Measurements from ENCODE around the gene DCLK2.
A peak's percentile ranks its signal among the peaks of the same experiment; 100 is the strongest.

Gene DCLK2

DNA sequence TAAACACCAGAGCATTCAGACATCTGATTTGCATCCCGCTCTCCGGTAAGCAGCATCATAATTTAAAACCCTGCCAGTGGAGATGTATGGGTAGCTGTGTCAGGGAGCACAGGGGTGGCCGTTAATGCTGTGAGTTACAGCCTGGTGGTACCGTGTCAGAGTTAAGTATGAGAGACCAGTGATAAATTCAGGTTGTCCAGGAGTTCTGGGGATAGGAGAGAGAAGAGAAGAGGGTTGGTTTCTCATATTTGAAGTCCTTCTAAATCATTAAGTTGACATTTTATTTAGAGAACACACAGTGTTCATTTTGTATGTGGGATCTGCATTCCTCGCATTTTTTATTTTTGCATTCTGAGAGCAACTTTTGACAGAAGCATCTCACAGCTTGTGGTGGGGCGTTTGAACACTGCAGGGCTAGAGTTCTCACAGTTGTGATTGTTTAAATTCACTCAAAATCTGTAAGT is 157.6 kb downstream of the DCLK2 start:
- no peak overlapping the region for H3K27ac Mint-ChIP-seq

DNA sequence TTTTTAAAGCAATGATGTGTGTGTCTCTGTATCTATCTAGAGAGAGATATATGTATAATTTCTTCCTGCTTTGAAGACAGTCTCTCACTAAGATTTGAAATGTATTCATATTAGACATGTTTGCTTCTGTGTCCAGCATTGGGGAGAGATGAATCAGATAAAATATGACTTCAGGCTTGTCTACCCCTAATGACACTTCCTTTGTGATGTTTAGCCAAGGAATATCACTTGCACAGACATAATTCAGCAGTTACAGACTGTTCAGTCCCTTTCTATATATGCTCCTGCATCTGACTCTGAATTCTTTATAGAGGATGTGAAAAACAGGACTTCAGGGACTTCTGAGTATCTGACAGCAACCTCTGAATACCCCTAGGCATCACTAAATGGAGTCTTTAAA is 158.4 kb downstream of the DCLK2 start:
- H3K4me3 Mint-ChIP-seq, result no peak overlapping the region
- no peaks in the 10 kb centered on the region for H3K36me3 Mint-ChIP-seq (ENCODE audit: low read depth)
- no peaks in the 10 kb centered on the region for H3K4me1 Mint-ChIP-seq (ENCODE audit: low read depth)
- H3K27ac Mint-ChIP-seq, result no peak overlapping the region
- H3K27me3 Mint-ChIP-seq, result peaks cover 9% of the 10 kb centered on the region
- H3K9me3 Mint-ChIP-seq, result no peaks in the 10 kb centered on the region

More for the DNA sequence above, 157.6 kb downstream of the DCLK2 start:
- no peak overlapping the region for H3K4me3 Mint-ChIP-seq
- no peaks in the 10 kb centered on the region for H3K4me1 Mint-ChIP-seq (ENCODE audit: low read depth)
- H3K36me3 Mint-ChIP-seq (ENCODE audit: low read depth), result no peaks in the 10 kb centered on the region
- peaks cover 13% of the 10 kb centered on the region for H3K27me3 Mint-ChIP-seq
- no peaks in the 10 kb centered on the region for H3K9me3 Mint-ChIP-seq

DNA sequence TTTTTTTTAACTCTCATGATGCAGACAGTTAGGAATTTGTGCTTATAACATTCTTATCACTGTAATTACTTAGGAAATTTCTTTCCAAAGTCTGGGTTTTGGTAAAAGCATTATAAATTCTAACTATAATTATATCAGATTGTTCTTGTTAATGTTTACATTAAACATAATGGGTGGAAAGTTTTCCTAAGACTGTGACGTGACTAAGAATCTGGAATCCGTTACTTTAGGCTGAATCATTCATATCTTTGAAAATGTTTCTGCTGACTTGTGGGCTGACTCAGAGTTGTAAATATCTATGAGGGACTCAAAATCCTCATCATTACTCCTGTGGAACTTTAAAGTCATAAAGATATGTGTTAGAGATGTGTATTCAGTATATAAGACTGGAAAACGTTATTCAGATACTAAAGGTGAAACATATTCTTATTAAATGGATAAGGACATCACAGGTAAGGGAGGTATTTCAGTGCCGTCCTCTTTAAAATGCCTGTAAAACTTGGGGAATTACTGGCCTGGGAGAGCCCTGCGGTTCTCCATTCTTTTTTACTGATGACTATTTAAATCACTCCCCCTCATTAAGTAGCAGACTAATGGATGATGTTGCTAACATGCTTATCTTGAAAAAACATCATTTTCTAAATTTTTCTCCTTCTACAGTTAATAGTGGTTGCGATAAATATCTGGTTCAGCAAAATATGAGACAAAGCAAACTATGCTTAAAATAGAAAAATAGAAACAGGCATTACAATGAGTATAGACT is 159.0 kb downstream of the DCLK2 start:
- Mint-ChIP-seq H3K4me1 (ENCODE audit: low read depth) (no peaks in the 10 kb centered on the region), H3K36me3 (ENCODE audit: low read depth) (no peaks in the 10 kb centered on the region), H3K9me3 (no peaks in the 10 kb centered on the region), H3K4me3 (no peak overlapping the region), H3K27ac (no peak overlapping the region), H3K27me3 (peaks cover 5% of the 10 kb centered on the region)

DNA sequence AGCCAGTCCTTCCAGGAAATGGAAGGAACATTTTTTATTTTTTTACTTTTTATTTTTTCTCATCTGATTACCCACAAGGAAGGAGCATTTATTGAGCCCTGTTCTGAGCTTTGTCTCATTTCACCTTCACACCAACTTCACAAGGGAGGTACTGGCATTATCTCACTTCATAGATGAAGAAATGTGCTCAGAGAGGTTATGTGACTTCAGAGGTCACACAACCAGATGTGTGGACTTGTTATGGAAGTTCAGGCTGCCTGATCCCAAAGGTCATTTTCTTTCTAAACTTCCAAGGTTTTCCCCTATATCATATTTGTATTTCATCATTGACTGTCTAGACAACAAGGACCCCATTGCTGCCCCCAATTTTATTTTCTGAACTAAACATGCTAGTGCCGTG is 160.3 kb downstream of the DCLK2 start:
- Mint-ChIP-seq H3K27me3 (peaks cover 7% of the 10 kb centered on the region), H3K27ac (no peak overlapping the region), H3K4me3 (no peak overlapping the region), H3K36me3 (ENCODE audit: low read depth) (no peaks in the 10 kb centered on the region), H3K4me1 (ENCODE audit: low read depth) (no peaks in the 10 kb centered on the region), H3K9me3 (no peaks in the 10 kb centered on the region)

DNA sequence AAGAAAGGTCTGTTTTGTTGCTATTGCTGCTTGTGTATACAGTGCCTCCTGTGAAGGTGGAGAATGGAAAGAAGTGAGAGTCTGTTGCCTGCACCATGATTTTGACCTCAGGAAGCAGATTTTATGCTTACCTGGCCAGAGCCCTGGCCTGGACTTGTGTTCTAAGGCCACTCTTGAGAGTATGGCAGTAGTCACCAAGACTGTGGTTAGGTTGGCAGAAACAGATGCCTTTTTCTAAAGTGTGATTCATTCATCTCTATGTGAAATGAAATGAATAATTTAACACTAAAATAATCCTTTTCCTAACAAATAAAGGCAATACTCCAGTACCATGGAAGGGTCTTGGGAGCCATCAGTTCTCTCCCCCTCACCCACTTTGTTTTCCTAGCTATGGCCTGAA is 161.8 kb downstream of the DCLK2 start:
- Mint-ChIP-seq H3K36me3 (ENCODE audit: low read depth) (no peaks in the 10 kb centered on the region), H3K27ac (no peak overlapping the region), H3K27me3 (peaks cover 4% of the 10 kb centered on the region), H3K4me3 (no peak overlapping the region), H3K9me3 (no peaks in the 10 kb centered on the region), H3K4me1 (ENCODE audit: low read depth) (no peaks in the 10 kb centered on the region)

DNA sequence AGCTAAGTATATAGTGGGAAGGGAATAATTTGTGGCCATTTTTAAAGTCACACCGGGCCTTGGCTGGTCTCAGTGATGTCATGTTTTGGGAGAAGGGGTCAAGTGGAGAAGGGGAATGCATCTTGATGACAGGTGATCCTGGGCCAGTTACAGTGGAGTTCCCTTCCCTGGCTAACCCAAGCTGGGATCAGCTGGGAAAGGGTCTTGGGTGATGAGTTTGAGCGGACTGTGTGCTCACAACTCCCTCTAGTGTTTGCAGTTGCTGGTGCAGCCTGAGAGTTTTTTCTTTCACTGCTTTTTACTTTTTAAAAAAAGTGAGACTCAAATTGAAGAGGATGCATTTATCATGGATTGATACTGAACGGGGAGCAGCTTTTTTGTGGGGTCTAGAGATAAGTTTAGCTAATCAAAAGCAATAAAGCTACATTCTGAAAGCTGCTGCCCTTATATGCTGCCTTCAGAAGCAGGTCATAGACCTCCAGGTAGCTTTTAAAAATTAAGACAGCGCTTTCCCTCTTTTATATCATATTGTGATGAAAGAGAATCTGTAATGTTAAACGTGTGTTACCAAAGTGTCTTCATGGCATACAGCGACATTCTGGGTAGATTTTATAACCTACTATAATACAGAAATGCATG is 164.7 kb downstream of the DCLK2 start:
- H3K27ac Mint-ChIP-seq, result no peak overlapping the region
- no peaks in the 10 kb centered on the region for H3K9me3 Mint-ChIP-seq
- peaks cover 4% of the 10 kb centered on the region for H3K27me3 Mint-ChIP-seq
- no peaks in the 10 kb centered on the region for H3K4me1 Mint-ChIP-seq (ENCODE audit: low read depth)
- H3K36me3 Mint-ChIP-seq (ENCODE audit: low read depth), result no peaks in the 10 kb centered on the region
- H3K4me3 Mint-ChIP-seq, result no peak overlapping the region

DNA sequence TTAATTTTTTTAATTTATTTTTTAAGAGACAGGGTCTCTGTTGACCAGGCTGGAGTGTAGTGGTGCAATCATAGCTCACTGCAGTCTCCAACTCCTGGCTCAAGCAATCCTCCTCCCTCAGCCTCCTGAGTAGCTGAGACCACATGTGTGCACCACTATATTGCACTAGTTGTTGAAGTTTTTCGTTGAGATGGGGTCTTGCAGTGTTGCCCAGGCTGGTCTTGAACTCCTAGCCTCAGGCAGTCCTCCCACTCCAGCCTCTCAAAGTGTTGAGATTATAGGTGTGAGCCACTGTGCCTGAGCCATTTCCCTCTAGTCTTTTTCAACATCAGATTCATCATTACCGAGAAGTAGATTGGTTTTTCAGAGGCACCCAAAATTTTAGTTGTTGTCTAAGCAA is 165.7 kb downstream of the DCLK2 start:
- H3K4me1 Mint-ChIP-seq (ENCODE audit: low read depth), result no peaks in the 10 kb centered on the region

GRCh38 chr4:150244600-150244999 is 166.4 kb downstream of the DCLK2 start:
- peaks cover 4% of the 10 kb centered on the region for H3K27me3 Mint-ChIP-seq
- H3K9me3 Mint-ChIP-seq, result no peaks in the 10 kb centered on the region
- H3K27ac Mint-ChIP-seq, result no peak overlapping the region
- H3K4me1 Mint-ChIP-seq (ENCODE audit: low read depth), result no peaks in the 10 kb centered on the region
- H3K4me3 Mint-ChIP-seq, result no peak overlapping the region
- H3K36me3 Mint-ChIP-seq (ENCODE audit: low read depth), result no peaks in the 10 kb centered on the region

More for the DNA sequence above, 165.7 kb downstream of the DCLK2 start:
- Mint-ChIP-seq H3K36me3 (ENCODE audit: low read depth) (no peaks in the 10 kb centered on the region), H3K4me3 (no peak overlapping the region), H3K27me3 (peaks cover 4% of the 10 kb centered on the region), H3K27ac (no peak overlapping the region), H3K9me3 (no peaks in the 10 kb centered on the region)

DNA sequence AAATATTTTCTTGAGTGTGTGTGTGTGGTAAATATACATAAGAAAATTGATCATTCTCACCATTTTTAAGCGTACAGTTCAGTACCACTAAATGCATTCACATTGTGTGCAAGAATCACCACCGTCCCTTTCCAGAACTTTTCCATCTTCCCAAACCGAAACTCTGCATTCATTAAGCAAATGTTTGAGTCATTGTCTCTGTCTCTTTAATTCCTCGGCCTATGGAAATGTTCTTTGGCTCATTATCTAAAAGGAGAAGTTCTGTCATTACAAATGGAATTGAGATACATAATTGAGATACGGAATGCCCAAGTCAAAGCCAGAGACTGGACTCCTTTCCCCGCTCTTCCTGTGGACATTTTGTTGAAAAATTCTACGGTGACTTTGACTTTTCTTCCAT is 168.9 kb downstream of the DCLK2 start:
- no peaks in the 10 kb centered on the region for H3K36me3 Mint-ChIP-seq (ENCODE audit: low read depth)
- H3K4me3 Mint-ChIP-seq, result no peak overlapping the region
- H3K4me1 Mint-ChIP-seq (ENCODE audit: low read depth), result no peaks in the 10 kb centered on the region
- H3K9me3 Mint-ChIP-seq, result no peaks in the 10 kb centered on the region
- H3K27ac Mint-ChIP-seq, result no peak overlapping the region
- H3K27me3 Mint-ChIP-seq, result peaks cover 4% of the 10 kb centered on the region

DNA sequence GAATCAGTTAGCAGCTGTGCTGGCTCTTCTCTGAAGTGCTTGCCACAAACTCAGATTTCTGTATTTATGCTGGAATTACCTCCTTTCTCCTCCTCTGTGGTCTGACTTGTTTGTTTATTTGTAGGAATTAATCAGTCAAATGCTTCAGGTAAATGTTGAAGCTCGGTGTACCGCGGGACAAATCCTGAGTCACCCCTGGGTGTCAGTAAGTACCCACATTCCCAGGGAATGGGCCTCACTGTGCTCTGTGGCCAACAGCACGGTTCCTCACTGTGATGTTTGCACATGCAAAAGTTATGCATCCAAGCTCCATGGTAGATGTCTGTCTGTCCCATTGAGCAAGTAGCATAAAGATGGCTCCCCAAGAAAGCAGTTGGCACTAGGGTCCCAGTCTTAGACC is 169.9 kb downstream of the DCLK2 start:
- Mint-ChIP-seq H3K9me3 (no peaks in the 10 kb centered on the region), H3K4me1 (ENCODE audit: low read depth) (no peaks in the 10 kb centered on the region), H3K27ac (no peak overlapping the region), H3K27me3 (peaks cover under 1% of the 10 kb centered on the region), H3K4me3 (no peak overlapping the region), H3K36me3 (ENCODE audit: low read depth) (no peaks in the 10 kb centered on the region)

DNA sequence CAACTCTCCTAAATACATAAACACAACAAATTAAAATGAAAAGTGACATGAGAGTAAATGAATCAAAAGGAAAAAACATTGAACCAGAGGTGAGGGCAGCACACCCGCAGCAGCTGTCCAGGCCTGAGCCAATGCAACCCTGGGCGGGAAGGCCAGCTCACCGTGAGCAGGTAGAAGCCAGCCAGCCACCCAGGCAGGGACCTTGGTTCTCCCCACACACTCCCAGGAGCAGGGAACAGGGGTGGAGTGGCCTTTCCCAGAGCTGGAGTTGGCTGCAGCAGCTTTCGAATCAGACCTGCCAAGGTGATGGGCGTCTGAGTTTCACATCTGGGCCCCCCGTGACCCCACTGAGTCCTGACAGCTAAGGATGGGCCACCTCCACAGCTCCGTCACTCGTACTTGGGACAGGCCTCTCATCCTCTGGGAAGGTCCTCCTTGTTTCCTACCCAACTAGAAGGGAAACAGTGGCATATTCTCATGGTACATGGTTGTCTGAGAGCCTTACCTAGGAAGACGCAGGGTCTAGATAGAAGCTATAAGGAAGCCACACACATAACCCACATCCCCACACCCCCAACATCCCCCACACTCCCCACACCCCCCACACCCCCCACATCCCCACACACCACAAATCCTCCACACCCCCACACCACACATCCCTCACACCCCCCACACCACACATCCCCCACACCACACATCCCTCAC is 172.2 kb downstream of the DCLK2 start:
- Mint-ChIP-seq H3K4me3 (no peak overlapping the region), H3K27ac (no peak overlapping the region), H3K27me3 (no peaks in the 10 kb centered on the region), H3K36me3 (ENCODE audit: low read depth) (no peaks in the 10 kb centered on the region), H3K4me1 (ENCODE audit: low read depth) (no peaks in the 10 kb centered on the region), H3K9me3 (no peaks in the 10 kb centered on the region)

DNA sequence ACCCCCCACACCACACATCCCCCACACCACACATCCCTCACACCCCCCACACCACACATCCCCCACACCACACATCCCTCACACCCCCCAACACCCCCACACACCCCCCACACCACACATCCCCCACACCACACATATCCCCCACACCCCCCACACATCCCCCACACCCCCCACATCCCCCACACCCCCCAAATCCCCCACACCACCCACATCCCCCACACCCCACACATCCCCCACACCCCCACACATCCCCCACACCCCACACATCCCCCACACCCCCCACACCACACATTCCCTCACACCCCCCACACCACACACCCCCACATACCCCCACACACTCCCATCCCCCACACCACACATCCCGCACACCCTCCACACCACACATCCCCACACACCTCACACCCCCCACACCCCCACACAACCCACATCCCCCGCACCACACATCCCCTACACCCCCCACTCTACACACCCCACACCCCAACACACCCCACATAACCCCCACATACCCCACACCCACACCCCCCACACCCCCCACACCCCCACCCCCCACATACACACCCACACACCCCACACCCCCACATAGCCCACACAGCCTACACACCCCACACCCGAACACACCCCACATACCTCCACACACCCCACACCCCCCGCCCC is 172.9 kb downstream of the DCLK2 start:
- no peaks in the 10 kb centered on the region for H3K36me3 Mint-ChIP-seq (ENCODE audit: low read depth)
- H3K27me3 Mint-ChIP-seq, result no peaks in the 10 kb centered on the region
- H3K9me3 Mint-ChIP-seq, result no peaks in the 10 kb centered on the region
- H3K4me3 Mint-ChIP-seq, result no peak overlapping the region
- H3K27ac Mint-ChIP-seq, result no peak overlapping the region
- no peaks in the 10 kb centered on the region for H3K4me1 Mint-ChIP-seq (ENCODE audit: low read depth)

DNA sequence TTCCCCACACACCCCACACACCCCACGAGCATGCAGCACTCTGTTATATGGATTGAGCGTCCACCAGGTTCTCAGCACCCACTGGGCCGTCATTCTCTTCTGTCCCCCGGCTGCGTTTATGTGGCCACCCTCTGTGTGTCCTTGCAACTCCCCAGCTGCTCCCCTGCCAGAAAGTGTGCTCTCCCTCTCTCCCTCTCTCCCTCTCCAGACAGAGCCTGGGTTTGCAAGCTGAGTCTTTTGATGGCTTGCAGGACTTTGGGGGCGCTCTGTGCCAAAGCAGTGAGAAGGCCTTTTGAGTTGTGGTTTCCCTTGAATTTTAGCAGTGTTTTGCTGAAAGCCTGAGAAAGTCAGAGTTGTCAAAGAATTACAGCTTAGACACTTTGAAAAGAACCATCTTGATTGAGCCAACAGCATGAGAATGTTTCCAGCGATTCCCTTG is 173.5 kb downstream of the DCLK2 start:
- Mint-ChIP-seq H3K4me3 (no peak overlapping the region), H3K36me3 (ENCODE audit: low read depth) (no peaks in the 10 kb centered on the region), H3K4me1 (ENCODE audit: low read depth) (no peaks in the 10 kb centered on the region), H3K9me3 (no peaks in the 10 kb centered on the region), H3K27me3 (no peaks in the 10 kb centered on the region), H3K27ac (no peak overlapping the region)

DNA sequence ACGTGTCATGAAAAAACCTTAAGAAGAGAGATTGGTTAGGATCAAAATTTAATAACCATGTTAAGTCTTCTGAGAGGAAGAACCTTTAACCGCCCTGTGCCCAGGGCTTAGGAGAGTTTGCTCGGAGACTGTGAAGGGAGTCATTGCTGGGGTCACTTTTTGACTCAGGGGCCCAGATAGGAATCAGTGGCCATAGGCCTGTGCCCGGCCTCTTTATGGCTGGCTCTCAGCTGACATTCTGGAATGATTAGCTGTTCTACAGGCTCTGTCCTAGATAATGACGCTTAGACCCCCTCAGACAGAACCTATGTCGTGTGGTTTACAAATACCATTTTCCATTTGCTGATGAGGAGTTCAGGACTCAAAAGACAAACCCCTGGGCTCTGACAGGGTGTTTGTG is 174.1 kb downstream of the DCLK2 start:
- H3K4me3 Mint-ChIP-seq, result no peak overlapping the region
- H3K27ac Mint-ChIP-seq, result no peak overlapping the region
- H3K9me3 Mint-ChIP-seq, result no peaks in the 10 kb centered on the region
- no peaks in the 10 kb centered on the region for H3K27me3 Mint-ChIP-seq
- H3K36me3 Mint-ChIP-seq (ENCODE audit: low read depth), result no peaks in the 10 kb centered on the region
- no peaks in the 10 kb centered on the region for H3K4me1 Mint-ChIP-seq (ENCODE audit: low read depth)

- no peaks in the 10 kb centered on the region for H3K9me3 Mint-ChIP-seq
- H3K27me3 Mint-ChIP-seq, result no peaks in the 10 kb centered on the region
- peak overlapping the region; percentile 26 for H3K27ac Mint-ChIP-seq
- no peaks in the 10 kb centered on the region for H3K4me1 Mint-ChIP-seq (ENCODE audit: low read depth)
- H3K4me3 Mint-ChIP-seq, result no peak overlapping the region
- H3K36me3 Mint-ChIP-seq (ENCODE audit: low read depth), result no peaks in the 10 kb centered on the region
Measured at GRCh38 chr4:150252741-150253140, 174.5 kb downstream of the DCLK2 start.

Data from stimulated activated naive CD8-positive, alpha-beta T cell treated with anti-CD3 and anti-CD28 coated beads, Interleukin-15, Interleukin-2, amounts not matched to agents 100 ng/mL and 50 ng/mL, for 24 hours (primary cell).